Keratinocyte (primary cell): ENCODE data around the gene TMA7. TPM values are rescaled to one million over a fixed set of nuclear protein-coding genes. Genes with fewer than 3 reads are reported as not detected.

Experiments
- DNase-seq: peaks from one replicate; pipeline ENCODE4 v3.0.0-alpha.2; 2011; ENCODE audit warnings: low read depth, missing footprints, low spot score
- FAIRE-seq: peaks from 2 replicates; lab custom pipeline; 2011; peaks lifted over from hg19 to GRCh38; lab: Jason Lieb, UNC
- H2AFZ ChIP-seq: 2 replicates; pipeline ENCODE4 v1.6.0; 2012; ENCODE audit warnings: low read length, control low read depth, inconsistent platforms; ENCODE audit not compliant: control insufficient read depth
- H3K27ac ChIP-seq: 2 replicates; pipeline ENCODE4 v1.5.1; 2011; ENCODE audit warnings: low read length; ENCODE audit not compliant: control insufficient read depth, insufficient read depth
- H3K27me3 ChIP-seq: 3 replicates; pipeline ENCODE4 v1.6.0; 2011; ENCODE audit warnings: low read length; ENCODE audit not compliant: control insufficient read depth, insufficient read depth; ENCODE audit errors: extremely low read depth
- H3K36me3 ChIP-seq, 2 experiments: 2 replicates in 1 of 2; 3 replicates in 1 of 2; pipeline ENCODE4 v1.5.1; 2011; ENCODE audit warnings: low read length in 2 of 2, mild to moderate bottlenecking in 1 of 2; ENCODE audit not compliant: control insufficient read depth in 2 of 2, insufficient read depth in 2 of 2; ENCODE audit errors: extremely low read depth in 1 of 2
- H3K4me1 ChIP-seq: 3 replicates; pipeline ENCODE4 v1.5.1; 2011; ENCODE audit warnings: low read length; ENCODE audit not compliant: control insufficient read depth, insufficient read depth; ENCODE audit errors: extremely low read depth
- H3K4me2 ChIP-seq: 3 replicates; pipeline ENCODE4 v1.6.0; 2011; ENCODE audit warnings: low read depth, low read length; ENCODE audit not compliant: control insufficient read depth, insufficient read depth; ENCODE audit errors: extremely low read depth
- H3K4me3 ChIP-seq, 3 experiments: fragments of 200-600 bp in 1 of 3; sonication (generic) in 1 of 3; 2 replicates in 2 of 3; 3 replicates in 1 of 3; pipeline ENCODE4 v1.5.1; 2011 to 2016; ENCODE audit warnings: low read length in 3 of 3, mild to moderate bottlenecking in 3 of 3, control low read depth in 2 of 3, inconsistent platforms in 1 of 3, low read depth in 1 of 3, mixed read lengths in 1 of 3, mixed run types in 1 of 3, moderate library complexity in 1 of 3; ENCODE audit not compliant: control insufficient read depth in 2 of 3, insufficient read depth in 2 of 3; ENCODE audit errors: extremely low read depth in 1 of 3
- H3K79me2 ChIP-seq: 2 replicates; pipeline ENCODE4 v1.6.0; 2012; ENCODE audit warnings: low read length; ENCODE audit not compliant: control insufficient read depth, insufficient read depth
- H3K9ac ChIP-seq: 3 replicates; pipeline ENCODE4 v1.6.0; 2011; ENCODE audit warnings: low read length; ENCODE audit not compliant: control insufficient read depth, insufficient read depth; ENCODE audit errors: extremely low read depth
- H3K9me1 ChIP-seq: 3 replicates; pipeline ENCODE4 v1.6.0; 2011; ENCODE audit warnings: low read length; ENCODE audit not compliant: control insufficient read depth, insufficient read depth; ENCODE audit errors: extremely low read depth
- H3K9me3 ChIP-seq: 2 replicates; pipeline ENCODE4 v1.5.1; 2012; ENCODE audit warnings: low read depth, low read length; ENCODE audit not compliant: control insufficient read depth
- H4K20me1 ChIP-seq: 3 replicates; pipeline ENCODE4 v1.6.0; 2011; ENCODE audit warnings: low read length; ENCODE audit not compliant: control insufficient read depth, insufficient read depth; ENCODE audit errors: extremely low read depth
- CTCF ChIP-seq, 3 experiments: IDR thresholded peaks in 1 of 3; conservative IDR thresholded peaks in 1 of 3; optimal IDR thresholded peaks in 1 of 3; 2 replicates in 2 of 3; 3 replicates in 1 of 3; pipeline versions ENCODE3 to v1.5.1; 2011; ENCODE audit warnings: low read length in 3 of 3, mild to moderate bottlenecking in 3 of 3, moderate library complexity in 2 of 3, control low read depth in 1 of 3, inconsistent platforms in 1 of 3; ENCODE audit not compliant: insufficient read depth in 2 of 3; ENCODE audit errors: extremely low read depth in 1 of 3
- EZH2 ChIP-seq: IDR thresholded peaks from one replicate; pipeline ENCODE4 v1.6.1; 2012; ENCODE audit warnings: inconsistent platforms, mild to moderate bottlenecking, low read length, moderate library complexity
- dilution Hi-C: fragments of 300-500 bp; cut with MboI; formaldehyde crosslinking; loops from one replicate; pipeline ENCODE4 v1.7.0; 2020; ENCODE audit warnings: low sequenced_read_pairs; ENCODE audit not compliant: extremely low pct_ligation_motif_present
- polyA plus RNA-seq, 5 experiments: library from polyadenylated mRNA; depleted of rRNA in 3 of 5; stranded (reverse) in 3 of 5; stranded (forward) in 1 of 5; unstranded in 1 of 5; fragments of >200 nt; gene quantifications; 1 replicate in 1 of 5; 2 replicates in 3 of 5; 3 replicates in 1 of 5; pipeline versions ENCODE4 v1.2.1 to v1.2.3, GENCODE V29; 2011 to 2012; ENCODE audit warnings: missing spikeins in 2 of 5, low read depth in 1 of 5, low replicate concordance in 1 of 5

Gene TMA7
- polyA plus RNA-seq, 1 donor (not counting 4 experiments of a cell fraction or from before 2014, with no cell fraction given): 418 TPM

GRCh38 chr3:48445277-48445882, 5.3 kb downstream of the TMA7 start:
- Histone ChIP-seq H3K4me1 (peaks cover 27% of the 10 kb centered on the region), H4K20me1 (peaks cover 4% of the 10 kb centered on the region), H3K4me2 (peak overlapping the region; percentile 99), H2AFZ (no peak overlapping the region), H3K79me2 (peaks cover 46% of the 10 kb centered on the region), H3K27ac (peak overlapping the region; percentile 77), H3K4me3 (peak overlapping the region in 1 of 3 experiments; percentile 93), H3K9me1 (peaks cover 3% of the 10 kb centered on the region), H3K36me3 (peaks cover 6 to 13% of the 10 kb centered on the region in 2 experiments), H3K9me3 (no peaks in the 10 kb centered on the region), H3K9ac (no peak overlapping the region), H3K27me3 (no peaks in the 10 kb centered on the region)
- DNase-seq (no peak), FAIRE-seq (no peak)
- no peak for TF ChIP-seq CTCF (optimal IDR thresholded peaks at IDR 0.05 in 1 of 3, IDR thresholded peaks at IDR 0.05 in 1 of 3, conservative IDR thresholded peaks at IDR 0.05 in 1 of 3; ENCODE audit: extremely low read depth in 1 of 3, insufficient read depth in 2 of 3, low read length in 3 of 3)
- no peak for TF ChIP-seq EZH2
- dilution Hi-C loops: loop anchor here (25.0 kb wide), 1 partner anchor 183 kb away; no protein-coding TSS in a partner anchor

GRCh38 chr3:48446043-48446424, 6.0 kb downstream of the TMA7 start:
- Histone ChIP-seq H3K27ac (peak overlapping the region; percentile 77), H3K36me3 (peaks cover 6 to 13% of the 10 kb centered on the region in 2 experiments), H3K79me2 (peaks cover 41% of the 10 kb centered on the region), H4K20me1 (peaks cover 4% of the 10 kb centered on the region), H3K27me3 (no peaks in the 10 kb centered on the region), H2AFZ (peak overlapping the region; percentile 98), H3K4me1 (peaks cover 27% of the 10 kb centered on the region), H3K9me1 (peaks cover 3% of the 10 kb centered on the region), H3K9ac (peak overlapping the region; percentile 87), H3K4me2 (peak overlapping the region; percentile 99), H3K9me3 (no peaks in the 10 kb centered on the region), H3K4me3 (peak overlapping the region; percentile 82 to 93 (median 85))
- dilution Hi-C loops: loop anchor here (25.0 kb wide), 1 partner anchor 184 kb away; no protein-coding TSS in a partner anchor
- DNase-seq (no peak), FAIRE-seq (no peak)
- TF ChIP-seq CTCF (optimal IDR thresholded peaks at IDR 0.05 in 1 of 3, IDR thresholded peaks at IDR 0.05 in 1 of 3, conservative IDR thresholded peaks at IDR 0.05 in 1 of 3; ENCODE audit: extremely low read depth in 1 of 3, insufficient read depth in 2 of 3, low read length in 3 of 3): no peak
- TF ChIP-seq EZH2: no peak
